Upper lobe of left lung (tissue), 6 donors: ENCODE measurements around the gene TOPBP1. TPM values are rescaled to one million over a fixed set of nuclear protein-coding genes. Genes with fewer than 3 reads are reported as not detected.

ENCODE experiments used
- ATAC-seq, 2 donors: fragments of 200-7000 bp; cut with Tn5 transposase; one replicate each; pipeline ENCODE4 v1.9.1; 2022; ENCODE audit warnings: mild to moderate bottlenecking in 2 of 2, moderate library complexity in 2 of 2; ENCODE audit not compliant: low FRiP score in 2 of 2
- DNase-seq, 2 donors: peaks; one replicate each; pipeline ENCODE4 v3.0.0-alpha.2; 2019 to 2020
- H3K27ac ChIP-seq, 4 donors: fragments of 200-600 bp; sonication (generic); one replicate each; pipeline ENCODE4 v1.5.1; 2016 to 2019
- H3K27me3 ChIP-seq, 4 donors: fragments of 200-600 bp; sonication (generic); one replicate each; pipeline ENCODE4 v1.5.1; 2017 to 2019
- H3K36me3 ChIP-seq, 4 donors: fragments of 200-600 bp; sonication (generic); one replicate each; pipeline ENCODE4 v1.5.1; 2016 to 2019
- H3K4me1 ChIP-seq, 4 donors: fragments of 200-600 bp; sonication (generic); one replicate each; pipeline ENCODE4 v1.5.1; 2018 to 2019
- H3K4me3 ChIP-seq, 4 donors: fragments of 200-600 bp; sonication (generic); one replicate each; pipeline ENCODE4 v1.5.1; 2017 to 2019; ENCODE audit warnings: mild to moderate bottlenecking in 2 of 4, moderate library complexity in 1 of 4
- H3K9me3 ChIP-seq, 4 donors: fragments of 200-600 bp; sonication (generic); one replicate each; pipeline ENCODE4 v1.5.1; 2018 to 2019
- EP300 ChIP-seq, 4 donors: sonication (generic); formaldehyde crosslinking; IDR thresholded peaks; one replicate each; pipeline ENCODE4 v1.5.1; 2017; ENCODE audit warnings: antibody characterized with exemption in 4 of 4, control low read depth in 2 of 4
- POLR2A ChIP-seq, 4 donors: fragments of 450-650 bp; IDR thresholded peaks; one replicate each; pipeline ENCODE4 v1.5.1; 2016 to 2017; ENCODE audit warnings: antibody characterized with exemption in 4 of 4, mild to moderate bottlenecking in 2 of 4
- POLR2AphosphoS5 ChIP-seq, 2 donors: sonication (generic); formaldehyde crosslinking; IDR thresholded peaks; one replicate each; pipeline ENCODE4 v1.5.1; 2017; ENCODE audit warnings: antibody characterized with exemption in 2 of 2
- WGBS, 2 donors: methylation state at CpG; one replicate each; pipeline ENCODE4 v1.1.5; 2017 to 2018; 5-methylcytosine and 5-hydroxymethylcytosine counted together
- total RNA-seq, 6 donors: library from RNA; depleted of rRNA in 4 of 6; stranded (reverse); fragments of >200 nt in 4 of 6; gene quantifications; one replicate each; pipeline versions ENCODE4 v1.1.0 to v1.2.1, GENCODE V29; 2016 to 2021
- TF ChIP-seq, protein P1 (sequence below), 6 experiments: fragments of 450-650 bp in 4 of 6; fragments of 200-600 bp in 2 of 6; sonication (generic) in 2 of 6; IDR thresholded peaks; one replicate each; pipeline ENCODE4 v1.5.1; 2016 to 2019; ENCODE audit warnings: antibody characterized with exemption in 6 of 6
- donor health status: DM: no; HTN: no; CAD: no; lungs with moderate emphysema.
- donor health status: DM: no; HTN: yes; CAD: no; lungs with severe emphysema.

TOPBP1 gene
- total RNA-seq, 6 donors from 2014 or later: 16.4 to 46.8 (median 22.4) TPM

DNA sequence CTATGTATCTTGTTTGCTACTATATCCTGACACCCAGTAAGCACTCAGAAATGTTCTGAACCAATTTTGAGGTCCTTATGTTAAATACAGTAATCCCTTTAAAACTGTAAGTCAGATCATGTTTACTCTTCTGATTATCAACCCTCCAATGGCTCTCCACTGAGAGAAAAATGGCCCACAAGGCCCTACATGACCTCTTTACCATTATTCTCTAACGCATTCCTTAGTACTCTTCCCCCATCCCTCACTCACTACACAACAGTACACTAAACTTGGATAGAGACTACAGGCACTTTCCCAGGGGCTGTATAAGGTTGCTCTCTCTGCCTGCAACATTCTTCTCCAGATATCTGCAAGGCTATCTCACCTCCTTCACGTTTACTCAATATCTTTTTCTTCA is 1.9 kb downstream of the TOPBP1 start:
- H3K4me3 ChIP-seq: no peak overlapping the region
- peaks cover 0 to 42% (median 13%) of the 10 kb centered on the region in 4 donors for H3K36me3 ChIP-seq
- TF ChIP-seq POLR2AphosphoS5 (IDR thresholded peaks at IDR 0.05) (no peak), POLR2A (IDR thresholded peaks at IDR 0.05) (no peak), EP300 (IDR thresholded peaks at IDR 0.05) (no peak)
- TF ChIP-seq, protein P1, sequence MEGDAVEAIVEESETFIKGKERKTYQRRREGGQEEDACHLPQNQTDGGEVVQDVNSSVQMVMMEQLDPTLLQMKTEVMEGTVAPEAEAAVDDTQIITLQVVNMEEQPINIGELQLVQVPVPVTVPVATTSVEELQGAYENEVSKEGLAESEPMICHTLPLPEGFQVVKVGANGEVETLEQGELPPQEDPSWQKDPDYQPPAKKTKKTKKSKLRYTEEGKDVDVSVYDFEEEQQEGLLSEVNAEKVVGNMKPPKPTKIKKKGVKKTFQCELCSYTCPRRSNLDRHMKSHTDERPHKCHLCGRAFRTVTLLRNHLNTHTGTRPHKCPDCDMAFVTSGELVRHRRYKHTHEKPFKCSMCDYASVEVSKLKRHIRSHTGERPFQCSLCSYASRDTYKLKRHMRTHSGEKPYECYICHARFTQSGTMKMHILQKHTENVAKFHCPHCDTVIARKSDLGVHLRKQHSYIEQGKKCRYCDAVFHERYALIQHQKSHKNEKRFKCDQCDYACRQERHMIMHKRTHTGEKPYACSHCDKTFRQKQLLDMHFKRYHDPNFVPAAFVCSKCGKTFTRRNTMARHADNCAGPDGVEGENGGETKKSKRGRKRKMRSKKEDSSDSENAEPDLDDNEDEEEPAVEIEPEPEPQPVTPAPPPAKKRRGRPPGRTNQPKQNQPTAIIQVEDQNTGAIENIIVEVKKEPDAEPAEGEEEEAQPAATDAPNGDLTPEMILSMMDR (IDR thresholded peaks at IDR 0.05): no peak
- no peaks in the 10 kb centered on the region for H3K9me3 ChIP-seq
- H3K27me3 ChIP-seq: no peaks in the 10 kb centered on the region
- no peak overlapping the region for H3K27ac ChIP-seq
- DNase-seq (no peak), ATAC-seq (no peak)
- H3K4me1 ChIP-seq: peaks cover 11 to 21% (median 16%) of the 10 kb centered on the region in 4 donors
- WGBS, 2 donors: 76 to 87% methylated on average over 2 of the region's 2 CpGs

GRCh38 chr3:133655731-133656515 is 5.8 kb downstream of the TOPBP1 start:
- Histone ChIP-seq H3K27ac (no peak overlapping the region), H3K9me3 (no peaks in the 10 kb centered on the region), H3K27me3 (no peaks in the 10 kb centered on the region), H3K36me3 (peaks cover 3 to 77% (median 25%) of the 10 kb centered on the region in 4 donors), H3K4me1 (peaks cover 3 to 9% (median 6%) of the 10 kb centered on the region in 4 donors), H3K4me3 (no peak overlapping the region)
- ATAC-seq (no peak), DNase-seq (no peak)
- WGBS, 2 donors: 90 to 92% methylated on average over 4 of the region's 4 CpGs
- TF ChIP-seq, protein P1 (IDR thresholded peaks at IDR 0.05): no peak
- no peak for TF ChIP-seq POLR2AphosphoS5 (IDR thresholded peaks at IDR 0.05)
- TF ChIP-seq EP300 (IDR thresholded peaks at IDR 0.05): no peak
- no peak for TF ChIP-seq POLR2A (IDR thresholded peaks at IDR 0.05)

GRCh38 chr3:133649486-133650068 is 12.2 kb downstream of the TOPBP1 start:
- TF ChIP-seq EP300 (IDR thresholded peaks at IDR 0.05) (no peak), POLR2A (IDR thresholded peaks at IDR 0.05) (no peak), POLR2AphosphoS5 (IDR thresholded peaks at IDR 0.05) (no peak)
- TF ChIP-seq, protein P1 (IDR thresholded peaks at IDR 0.05): no peak
- 84 to 88% methylated on average over 4 of the region's 4 CpGs for WGBS, 2 donors
- no peak for ATAC-seq

DNA sequence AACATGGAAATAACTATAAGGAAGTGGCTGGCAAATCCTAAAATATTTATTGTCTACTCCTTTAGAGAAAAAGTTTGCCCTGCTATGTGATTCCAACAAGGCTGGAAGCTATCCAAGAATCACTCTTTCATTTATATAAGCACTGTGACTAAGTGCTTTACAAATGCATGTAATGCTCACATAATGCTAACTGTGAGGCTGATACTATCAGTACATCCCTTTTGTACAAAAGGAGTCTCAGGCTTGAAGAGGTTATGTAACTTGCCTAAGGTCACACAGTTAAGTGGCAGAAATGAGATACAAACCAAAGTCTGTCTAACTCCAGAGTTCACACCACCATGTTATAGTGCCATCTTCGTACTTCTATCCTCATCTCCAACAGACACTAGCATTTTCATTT is 17.0 kb downstream of the TOPBP1 start:
- DNase-seq (no peak), ATAC-seq (no peak)
- H3K4me1 ChIP-seq: no peaks in the 10 kb centered on the region
- no peaks in the 10 kb centered on the region for H3K9me3 ChIP-seq
- TF ChIP-seq, protein P1 (IDR thresholded peaks at IDR 0.05): no peak
- TF ChIP-seq POLR2A (IDR thresholded peaks at IDR 0.05): no peak
- H3K27me3 ChIP-seq: no peaks in the 10 kb centered on the region
- no peak overlapping the region for H3K4me3 ChIP-seq
- H3K27ac ChIP-seq: no peak overlapping the region
- 93 to 100% methylated on average over 1 of the region's 1 CpG for WGBS, 2 donors
- H3K36me3 ChIP-seq: peaks cover 6 to 81% (median 33%) of the 10 kb centered on the region in 4 donors

More at GRCh38 chr3:133649486-133650068, 12.2 kb downstream of the TOPBP1 start:
- Histone ChIP-seq H3K36me3 (peaks cover 8 to 83% (median 32%) of the 10 kb centered on the region in 4 donors), H3K4me1 (no peaks in the 10 kb centered on the region), H3K9me3 (no peaks in the 10 kb centered on the region), H3K4me3 (no peak overlapping the region), H3K27me3 (no peaks in the 10 kb centered on the region), H3K27ac (no peak overlapping the region)
- no peak for DNase-seq
